ENCODE results near the gene SUMF1.

Gene SUMF1

DNA sequence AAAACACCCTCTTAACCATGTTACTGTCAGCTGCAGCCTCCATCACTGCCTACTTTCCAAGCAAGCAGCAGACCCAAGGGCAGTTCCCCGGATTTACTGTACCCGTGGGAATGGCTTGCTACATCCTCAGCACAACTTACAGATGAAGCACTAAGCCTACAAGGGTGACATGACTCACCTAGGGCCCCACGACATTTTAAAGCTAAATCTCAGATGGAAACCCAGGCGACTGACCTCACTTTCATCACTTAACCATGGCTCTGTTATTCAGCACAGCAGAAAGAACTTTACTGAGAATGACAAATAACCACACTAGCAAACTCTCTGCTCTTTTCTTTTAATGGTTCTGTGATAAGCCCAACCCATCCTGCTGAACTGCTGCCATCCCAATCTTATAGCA lies 65.6 kb downstream of the SUMF1 start:
- no peak for TF ChIP-seq SUZ12 (IDR thresholded peaks at IDR 0.05; ENCODE audit: extremely low read depth, insufficient read depth, insufficient read length)
- TF ChIP-seq YY1 (IDR thresholded peaks at IDR 0.05; ENCODE audit: insufficient read depth, insufficient read length) = no peak
- no peak for TF ChIP-seq ZNF274 (IDR thresholded peaks at IDR 0.05; ENCODE audit: low read depth, low read length)
- no peak for DNase-seq (ENCODE audit: low read depth, low spot score)
- Histone ChIP-seq H3K9ac (ENCODE audit: insufficient read length, low read depth) (no peak overlapping the region), H3K4me1 (ENCODE audit: insufficient read depth, insufficient read length) (no peaks in the 10 kb centered on the region), H3K4me3 (ENCODE audit: insufficient read length, low read depth) (no peak overlapping the region), H3K27me3 (ENCODE audit: insufficient read depth, insufficient read length) (no peaks in the 10 kb centered on the region), H3K36me3 (ENCODE audit: insufficient read depth, insufficient read length, low read length) (peaks cover 20% of the 10 kb centered on the region), H3K9me3 (ENCODE audit: insufficient read depth, low read length) (no peaks in the 10 kb centered on the region)

DNA sequence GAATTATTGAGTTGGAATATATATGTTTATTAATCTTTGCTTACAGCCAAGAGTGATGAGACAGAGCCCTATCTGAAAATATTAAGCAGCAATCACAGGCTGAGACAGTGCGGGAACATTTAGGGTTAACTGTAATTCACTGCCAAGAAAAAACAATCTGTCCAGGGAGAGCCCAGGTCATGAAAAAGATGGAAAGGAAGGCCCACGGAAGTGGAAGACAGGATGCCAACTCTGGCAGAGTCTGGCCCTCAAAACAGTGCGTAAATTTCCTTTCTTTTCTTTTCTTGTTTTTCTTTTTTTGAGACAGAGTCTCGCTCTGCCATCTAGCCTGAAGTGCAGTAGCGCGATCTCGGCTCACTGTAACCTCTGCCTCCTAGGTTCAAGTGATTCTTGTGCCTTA lies 67.6 kb downstream of the SUMF1 start:
- no peak overlapping the region for H3K9ac ChIP-seq (ENCODE audit: insufficient read length, low read depth)
- TF ChIP-seq SUZ12 (IDR thresholded peaks at IDR 0.05; ENCODE audit: extremely low read depth, insufficient read depth, insufficient read length) (no peak), ZNF274 (IDR thresholded peaks at IDR 0.05; ENCODE audit: low read depth, low read length) (no peak), YY1 (IDR thresholded peaks at IDR 0.05; ENCODE audit: insufficient read depth, insufficient read length) (no peak)
- no peak overlapping the region for H3K4me3 ChIP-seq (ENCODE audit: insufficient read length, low read depth)
- no peak for DNase-seq (ENCODE audit: low read depth, low spot score)
- no peaks in the 10 kb centered on the region for H3K27me3 ChIP-seq (ENCODE audit: insufficient read depth, insufficient read length)
- no peaks in the 10 kb centered on the region for H3K4me1 ChIP-seq (ENCODE audit: insufficient read depth, insufficient read length)
- no peaks in the 10 kb centered on the region for H3K9me3 ChIP-seq (ENCODE audit: insufficient read depth, low read length)
- H3K36me3 ChIP-seq (ENCODE audit: insufficient read depth, insufficient read length, low read length) = peaks cover 18% of the 10 kb centered on the region

DNA sequence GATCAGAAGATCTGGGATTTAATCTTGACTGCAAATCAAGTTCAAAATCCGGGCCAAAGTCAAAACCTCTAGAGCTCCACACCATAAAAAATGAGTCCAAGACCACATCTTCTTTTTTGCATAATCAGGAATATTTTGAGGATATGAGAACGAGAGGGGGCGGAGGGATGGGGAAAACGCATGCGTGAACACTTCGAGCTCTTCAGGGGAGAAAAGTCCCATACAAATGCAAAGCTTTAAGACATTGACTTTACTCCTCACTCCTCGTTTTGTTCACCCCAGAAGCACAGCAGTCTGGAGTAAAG lies 68.2 kb downstream of the SUMF1 start:
- no peaks in the 10 kb centered on the region for H3K4me1 ChIP-seq (ENCODE audit: insufficient read depth, insufficient read length)
- no peaks in the 10 kb centered on the region for H3K9me3 ChIP-seq (ENCODE audit: insufficient read depth, low read length)
- peaks cover 16% of the 10 kb centered on the region for H3K36me3 ChIP-seq (ENCODE audit: insufficient read depth, insufficient read length, low read length)
- H3K27me3 ChIP-seq (ENCODE audit: insufficient read depth, insufficient read length) = no peaks in the 10 kb centered on the region
- TF ChIP-seq YY1 (IDR thresholded peaks at IDR 0.05; ENCODE audit: insufficient read depth, insufficient read length) = no peak
- TF ChIP-seq SUZ12 (IDR thresholded peaks at IDR 0.05; ENCODE audit: extremely low read depth, insufficient read depth, insufficient read length) = no peak
- no peak for TF ChIP-seq ZNF274 (IDR thresholded peaks at IDR 0.05; ENCODE audit: low read depth, low read length)
- H3K4me3 ChIP-seq (ENCODE audit: insufficient read length, low read depth) = no peak overlapping the region
- no peak overlapping the region for H3K9ac ChIP-seq (ENCODE audit: insufficient read length, low read depth)
- no peak for DNase-seq (ENCODE audit: low read depth, low spot score)

DNA sequence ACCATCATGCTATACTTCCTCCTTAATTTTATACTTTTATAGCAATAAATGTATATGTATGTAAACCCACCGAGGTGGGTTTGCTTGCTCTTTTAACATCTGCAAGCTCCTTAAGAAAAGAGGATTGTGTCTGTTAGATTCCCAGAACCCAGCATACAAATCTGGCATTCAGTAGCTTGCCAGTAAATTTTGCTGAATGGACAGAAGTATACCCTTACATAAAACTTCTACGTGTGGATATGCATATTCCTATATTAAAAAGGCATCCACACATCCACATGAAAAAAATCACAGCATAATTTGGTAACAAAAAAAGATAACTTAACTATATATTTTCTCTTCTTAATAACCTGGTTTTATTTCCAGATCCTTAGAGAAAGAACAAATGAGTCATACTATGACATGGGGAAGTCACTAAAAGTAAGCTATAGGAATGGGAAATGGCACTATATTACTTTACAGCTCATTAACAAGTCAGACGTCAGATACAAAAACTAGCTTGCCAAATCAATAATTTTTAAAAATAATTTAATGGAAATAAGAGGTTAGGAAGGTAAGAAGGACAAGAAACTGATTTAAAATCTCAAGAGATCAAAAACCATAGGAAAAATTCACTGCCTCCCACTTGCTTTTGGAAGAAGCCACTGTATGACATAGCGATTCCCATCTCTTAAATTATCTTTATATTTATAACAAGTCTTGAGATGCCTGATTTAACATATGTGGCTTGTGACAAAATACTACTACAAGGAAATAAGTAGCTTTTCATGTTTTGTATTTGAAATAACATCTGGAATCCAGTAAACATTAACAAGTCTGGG lies 68.7 kb downstream of the SUMF1 start:
- Histone ChIP-seq H3K9me3 (ENCODE audit: insufficient read depth, low read length) (no peaks in the 10 kb centered on the region), H3K27me3 (ENCODE audit: insufficient read depth, insufficient read length) (no peaks in the 10 kb centered on the region), H3K36me3 (ENCODE audit: insufficient read depth, insufficient read length, low read length) (peaks cover 10% of the 10 kb centered on the region), H3K9ac (ENCODE audit: insufficient read length, low read depth) (no peak overlapping the region), H3K4me3 (ENCODE audit: insufficient read length, low read depth) (no peak overlapping the region), H3K4me1 (ENCODE audit: insufficient read depth, insufficient read length) (no peaks in the 10 kb centered on the region)
- no peak for TF ChIP-seq ZNF274 (IDR thresholded peaks at IDR 0.05; ENCODE audit: low read depth, low read length)
- no peak for TF ChIP-seq YY1 (IDR thresholded peaks at IDR 0.05; ENCODE audit: insufficient read depth, insufficient read length)
- TF ChIP-seq SUZ12 (IDR thresholded peaks at IDR 0.05; ENCODE audit: extremely low read depth, insufficient read depth, insufficient read length) = no peak
- no peak for DNase-seq (ENCODE audit: low read depth, low spot score)

DNA sequence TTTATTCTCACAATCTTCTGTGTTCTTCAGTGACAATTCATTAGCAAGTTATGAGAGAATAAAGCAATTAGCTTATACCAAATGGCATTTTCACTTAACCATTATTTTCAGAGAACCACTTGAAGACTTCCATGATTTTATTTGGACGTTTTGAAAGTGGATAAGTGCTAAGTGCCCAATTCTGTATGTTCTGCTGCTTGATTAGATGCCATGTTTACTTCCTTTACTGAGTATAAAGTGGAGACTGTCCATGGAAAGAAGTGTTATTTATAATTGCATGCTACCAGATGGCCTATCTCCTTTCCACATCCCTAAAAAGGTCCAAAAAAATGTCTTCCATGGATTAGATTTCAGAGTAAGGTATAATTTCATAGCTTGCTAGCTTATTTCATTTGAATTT lies 69.6 kb downstream of the SUMF1 start:
- peaks cover 10% of the 10 kb centered on the region for H3K36me3 ChIP-seq (ENCODE audit: insufficient read depth, insufficient read length, low read length)
- no peak overlapping the region for H3K4me3 ChIP-seq (ENCODE audit: insufficient read length, low read depth)
- no peaks in the 10 kb centered on the region for H3K27me3 ChIP-seq (ENCODE audit: insufficient read depth, insufficient read length)
- H3K9ac ChIP-seq (ENCODE audit: insufficient read length, low read depth) = no peak overlapping the region
- TF ChIP-seq YY1 (IDR thresholded peaks at IDR 0.05; ENCODE audit: insufficient read depth, insufficient read length) (no peak), SUZ12 (IDR thresholded peaks at IDR 0.05; ENCODE audit: extremely low read depth, insufficient read depth, insufficient read length) (no peak), ZNF274 (IDR thresholded peaks at IDR 0.05; ENCODE audit: low read depth, low read length) (no peak)
- DNase-seq (ENCODE audit: low read depth, low spot score) = no peak
- H3K4me1 ChIP-seq (ENCODE audit: insufficient read depth, insufficient read length) = no peaks in the 10 kb centered on the region
- H3K9me3 ChIP-seq (ENCODE audit: insufficient read depth, low read length) = no peaks in the 10 kb centered on the region

DNA sequence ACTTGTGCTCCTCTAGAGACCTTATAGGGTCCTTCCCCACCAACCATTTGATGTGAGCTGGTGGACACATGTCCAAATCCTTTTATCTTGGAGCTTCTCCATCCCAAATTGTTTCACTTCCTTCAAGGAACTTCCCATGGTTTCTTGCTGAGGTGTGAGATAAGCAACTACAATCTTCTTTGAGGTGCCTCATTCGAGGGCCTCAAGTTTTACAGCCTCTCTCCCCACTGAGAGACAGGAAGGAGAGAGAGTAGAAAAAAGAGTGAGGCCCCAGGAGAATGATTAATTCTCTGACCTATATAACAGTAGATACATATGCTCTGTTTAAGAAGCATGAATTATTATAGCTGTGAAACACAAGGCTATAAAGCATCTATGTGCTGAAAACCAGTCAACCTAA lies 70.5 kb downstream of the SUMF1 start:
- Histone ChIP-seq H3K4me3 (ENCODE audit: insufficient read length, low read depth) (no peak overlapping the region), H3K36me3 (ENCODE audit: insufficient read depth, insufficient read length, low read length) (peaks cover 5% of the 10 kb centered on the region), H3K27me3 (ENCODE audit: insufficient read depth, insufficient read length) (no peaks in the 10 kb centered on the region), H3K4me1 (ENCODE audit: insufficient read depth, insufficient read length) (no peaks in the 10 kb centered on the region), H3K9ac (ENCODE audit: insufficient read length, low read depth) (no peak overlapping the region), H3K9me3 (ENCODE audit: insufficient read depth, low read length) (no peaks in the 10 kb centered on the region)
- DNase-seq (ENCODE audit: low read depth, low spot score) = no peak
- TF ChIP-seq YY1 (IDR thresholded peaks at IDR 0.05; ENCODE audit: insufficient read depth, insufficient read length) (no peak), SUZ12 (IDR thresholded peaks at IDR 0.05; ENCODE audit: extremely low read depth, insufficient read depth, insufficient read length) (no peak), ZNF274 (IDR thresholded peaks at IDR 0.05; ENCODE audit: low read depth, low read length) (no peak)

DNA sequence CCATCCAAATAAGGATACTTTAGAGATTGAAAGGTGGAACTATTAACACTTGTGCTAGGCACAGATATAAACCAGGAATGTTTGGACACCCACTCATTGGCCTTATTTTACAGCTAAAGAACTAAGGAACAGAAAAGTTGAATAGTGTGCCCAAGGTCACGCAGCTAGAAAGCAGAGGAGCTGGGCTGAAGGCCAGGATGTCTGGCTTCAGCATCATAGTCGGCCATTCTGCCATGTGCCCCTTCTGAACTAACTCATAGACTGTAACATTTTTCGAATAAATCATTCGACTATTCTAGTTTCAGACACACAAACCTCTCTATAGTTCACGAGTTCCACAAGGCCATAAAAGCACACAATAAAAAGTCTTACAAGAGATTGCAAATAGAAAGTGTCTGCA lies 71.1 kb downstream of the SUMF1 start:
- no peaks in the 10 kb centered on the region for H3K4me1 ChIP-seq (ENCODE audit: insufficient read depth, insufficient read length)
- no peak for TF ChIP-seq YY1 (IDR thresholded peaks at IDR 0.05; ENCODE audit: insufficient read depth, insufficient read length)
- TF ChIP-seq SUZ12 (IDR thresholded peaks at IDR 0.05; ENCODE audit: extremely low read depth, insufficient read depth, insufficient read length) = no peak
- TF ChIP-seq ZNF274 (IDR thresholded peaks at IDR 0.05; ENCODE audit: low read depth, low read length) = no peak
- H3K36me3 ChIP-seq (ENCODE audit: insufficient read depth, insufficient read length, low read length) = peaks cover 5% of the 10 kb centered on the region
- no peak for DNase-seq (ENCODE audit: low read depth, low spot score)
- H3K9me3 ChIP-seq (ENCODE audit: insufficient read depth, low read length) = no peaks in the 10 kb centered on the region
- H3K4me3 ChIP-seq (ENCODE audit: insufficient read length, low read depth) = no peak overlapping the region
- no peak overlapping the region for H3K9ac ChIP-seq (ENCODE audit: insufficient read length, low read depth)
- no peaks in the 10 kb centered on the region for H3K27me3 ChIP-seq (ENCODE audit: insufficient read depth, insufficient read length)

Data from NT2/D1 (cell line).